ACC112 (cell line): ENCODE measurements around the gene CASKIN1.
A peak's percentile ranks its signal among the peaks of the same experiment; 100 is the strongest.

Source experiments
- H2AFZ ChIP-seq: fragments of 200-600 bp; sonication (generic); one replicate; pipeline ENCODE4 v1.6.0; 2017; ENCODE audit warnings: antibody characterized with exemption, low read length; ENCODE audit not compliant: unreplicated experiment
- H3K27ac ChIP-seq: fragments of 200-600 bp; sonication (generic); 2 replicates; pipeline ENCODE4 v1.5.1; 2014; ENCODE audit warnings: low read depth, mild to moderate bottlenecking, antibody characterized with exemption, low read length, moderate library complexity
- H3K27me3 ChIP-seq: fragments of 200-600 bp; sonication (generic); 2 replicates; pipeline ENCODE4 v1.6.1; 2014; ENCODE audit warnings: mild to moderate bottlenecking, antibody characterized with exemption, low read length, moderate library complexity, mixed read lengths; ENCODE audit not compliant: insufficient read depth
- H3K36me3 ChIP-seq: fragments of 200-600 bp; sonication (generic); 2 replicates; pipeline ENCODE4 v1.6.1; 2016; ENCODE audit warnings: mild to moderate bottlenecking, antibody characterized with exemption, low read length, moderate library complexity, mixed read lengths; ENCODE audit not compliant: insufficient read depth
- H3K4me1 ChIP-seq: fragments of 200-600 bp; sonication (generic); one replicate; pipeline ENCODE4 v1.6.1; 2016; ENCODE audit warnings: low read length, mixed read lengths; ENCODE audit not compliant: insufficient read depth, unreplicated experiment, control insufficient read depth
- H3K4me3 ChIP-seq: fragments of 200-600 bp; sonication (generic); 2 replicates; pipeline ENCODE4 v1.5.1; 2014; ENCODE audit warnings: mild to moderate bottlenecking, low read depth, low read length
- H3K79me2 ChIP-seq: fragments of 200-600 bp; sonication (generic); one replicate; pipeline ENCODE4 v1.6.0; 2016; ENCODE audit warnings: low read length; ENCODE audit not compliant: control insufficient read depth, unreplicated experiment, insufficient read depth

The CASKIN1 gene

DNA sequence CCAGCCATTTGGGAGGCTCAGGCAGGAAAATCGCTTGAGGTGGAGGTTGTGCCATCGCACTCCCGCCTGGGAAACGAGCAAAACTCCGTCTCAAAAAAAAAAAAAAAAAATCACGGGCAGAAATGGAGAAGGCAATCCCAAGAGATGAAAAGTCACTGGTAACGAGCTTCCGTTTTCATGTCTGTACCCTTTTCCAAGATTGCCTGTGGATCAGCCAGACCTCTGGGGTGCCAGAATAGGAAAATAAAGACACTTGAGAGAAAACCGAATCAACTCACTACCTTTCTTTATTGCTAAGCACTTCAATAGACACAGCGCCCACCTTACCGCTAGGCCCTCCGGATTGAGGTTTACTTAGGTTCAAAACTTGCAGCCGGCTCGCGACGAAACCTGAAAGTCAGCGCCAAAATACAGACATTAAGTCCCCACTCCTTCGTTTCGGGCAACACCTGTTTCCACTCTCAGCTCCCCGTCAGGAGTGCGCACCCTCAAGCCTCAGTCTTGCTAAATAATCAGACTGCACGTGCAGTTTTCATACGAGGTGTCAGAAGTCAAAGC lies 41.8 kb downstream of the CASKIN1 start:
- Histone ChIP-seq H3K27ac (peak overlapping the region; percentile 61), H3K36me3 (peaks cover 30% of the 10 kb centered on the region), H2AFZ (no peak overlapping the region), H3K4me3 (peak overlapping the region; percentile 98), H3K4me1 (peaks cover 52% of the 10 kb centered on the region), H3K27me3 (no peaks in the 10 kb centered on the region), H3K79me2 (peaks cover 77% of the 10 kb centered on the region)

GRCh38 chr16:2152695-2153506 lies 43.5 kb downstream of the CASKIN1 start:
- Histone ChIP-seq H3K4me3 (peak overlapping the region; percentile 98), H3K27me3 (no peaks in the 10 kb centered on the region), H3K27ac (peak overlapping the region; percentile 61), H2AFZ (no peak overlapping the region), H3K36me3 (peaks cover 30% of the 10 kb centered on the region), H3K79me2 (peaks cover 62% of the 10 kb centered on the region), H3K4me1 (peaks cover 46% of the 10 kb centered on the region)

GRCh38 chr16:2151188-2152091 lies 45.0 kb downstream of the CASKIN1 start:
- Histone ChIP-seq H3K79me2 (peaks cover 47% of the 10 kb centered on the region), H3K4me1 (peaks cover 33% of the 10 kb centered on the region), H3K27me3 (no peaks in the 10 kb centered on the region), H2AFZ (no peak overlapping the region), H3K36me3 (peaks cover 30% of the 10 kb centered on the region), H3K27ac (0 out of 2 replicates have a peak overlapping the region, but pooled peaks have one; percentile 7), H3K4me3 (no peak overlapping the region; the same call in 1 of the 2 replicates)

DNA sequence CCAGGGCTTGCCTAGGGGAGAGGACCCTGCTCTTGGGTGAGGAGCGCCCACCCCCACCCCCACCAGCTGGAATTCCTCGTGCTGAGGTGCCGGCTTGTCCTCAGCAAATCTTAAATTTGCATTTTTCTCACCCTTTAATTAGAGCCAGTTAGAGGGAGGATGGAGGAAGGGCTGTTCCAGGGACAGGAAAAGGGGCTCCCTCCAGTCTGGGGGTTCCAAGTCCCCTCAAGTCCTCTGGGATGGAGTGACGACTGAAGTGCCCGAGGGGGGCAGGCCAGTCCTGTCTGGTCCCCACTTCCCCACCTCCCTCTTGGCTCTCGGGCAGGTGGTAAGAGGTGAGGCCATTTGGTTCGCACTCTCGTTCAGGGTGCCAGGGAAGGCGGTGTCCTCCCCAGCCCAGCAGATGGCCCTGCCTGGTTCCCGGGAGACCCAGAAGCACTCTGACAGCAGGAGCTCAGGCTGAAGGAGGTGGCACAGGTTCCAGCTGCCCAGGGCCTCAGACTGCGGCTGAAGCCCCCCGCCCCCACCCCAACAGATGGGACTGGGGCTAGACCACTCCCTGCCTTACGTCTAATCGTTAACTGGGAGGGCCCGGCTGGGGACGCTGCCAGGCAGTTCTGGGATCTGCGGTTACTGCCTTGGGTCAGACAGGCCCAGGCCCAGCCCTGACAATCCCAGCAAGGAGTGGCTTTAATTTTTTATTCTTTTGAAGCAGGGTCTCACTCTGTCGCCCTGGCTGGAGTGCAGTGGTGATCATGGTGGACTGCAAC lies 45.8 kb downstream of the CASKIN1 start:
- Histone ChIP-seq H3K4me1 (peaks cover 33% of the 10 kb centered on the region), H3K36me3 (peaks cover 30% of the 10 kb centered on the region), H3K27ac (0 out of 2 replicates have a peak overlapping the region, but pooled peaks have one; percentile 7), H3K79me2 (peaks cover 42% of the 10 kb centered on the region), H3K27me3 (no peaks in the 10 kb centered on the region), H2AFZ (no peak overlapping the region), H3K4me3 (no peak overlapping the region; the same call in 1 of the 2 replicates)

DNA sequence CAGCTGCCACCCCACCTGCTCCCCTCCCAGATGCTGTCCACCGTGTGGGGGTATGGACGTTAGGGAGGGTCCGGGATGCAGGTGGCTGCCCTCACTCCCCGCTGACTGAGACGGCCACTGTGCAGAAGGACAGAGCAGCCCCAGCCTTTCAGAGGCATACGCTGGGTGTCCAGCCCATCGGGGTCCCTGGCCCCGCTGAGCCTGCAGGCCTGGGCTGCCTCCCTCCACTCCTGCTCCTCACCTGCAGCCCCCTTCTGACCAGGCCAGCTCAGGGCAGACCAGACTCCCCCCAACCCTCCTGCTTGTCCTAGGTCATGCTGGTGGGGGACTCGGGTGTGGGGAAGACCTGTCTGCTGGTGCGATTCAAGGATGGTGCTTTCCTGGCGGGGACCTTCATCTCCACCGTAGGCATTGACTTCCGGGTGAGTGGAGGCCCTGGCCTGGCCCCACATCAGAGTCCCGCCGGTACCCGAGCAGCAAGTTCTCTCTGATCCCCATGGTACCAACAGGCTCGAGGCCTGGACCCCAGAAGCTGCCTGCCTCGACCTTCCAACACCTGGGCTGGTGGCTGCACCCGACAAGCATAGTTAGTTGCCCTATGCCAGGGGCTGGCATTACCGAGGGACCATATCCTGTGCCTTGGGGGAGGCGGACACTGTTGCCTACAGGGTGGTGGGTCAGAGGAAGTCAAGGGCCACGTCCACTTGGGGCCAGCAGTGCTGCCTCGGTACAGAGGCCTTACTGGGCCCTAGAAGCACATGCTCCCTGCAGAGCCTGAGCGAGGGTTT lies 46.6 kb downstream of the CASKIN1 start:
- Histone ChIP-seq H3K36me3 (peaks cover 28% of the 10 kb centered on the region), H3K27ac (no peak overlapping the region), H3K79me2 (peaks cover 39% of the 10 kb centered on the region), H2AFZ (no peak overlapping the region), H3K4me1 (peaks cover 33% of the 10 kb centered on the region), H3K4me3 (peak overlapping the region; percentile 66; the same call in 1 of the 2 replicates), H3K27me3 (no peaks in the 10 kb centered on the region)

DNA sequence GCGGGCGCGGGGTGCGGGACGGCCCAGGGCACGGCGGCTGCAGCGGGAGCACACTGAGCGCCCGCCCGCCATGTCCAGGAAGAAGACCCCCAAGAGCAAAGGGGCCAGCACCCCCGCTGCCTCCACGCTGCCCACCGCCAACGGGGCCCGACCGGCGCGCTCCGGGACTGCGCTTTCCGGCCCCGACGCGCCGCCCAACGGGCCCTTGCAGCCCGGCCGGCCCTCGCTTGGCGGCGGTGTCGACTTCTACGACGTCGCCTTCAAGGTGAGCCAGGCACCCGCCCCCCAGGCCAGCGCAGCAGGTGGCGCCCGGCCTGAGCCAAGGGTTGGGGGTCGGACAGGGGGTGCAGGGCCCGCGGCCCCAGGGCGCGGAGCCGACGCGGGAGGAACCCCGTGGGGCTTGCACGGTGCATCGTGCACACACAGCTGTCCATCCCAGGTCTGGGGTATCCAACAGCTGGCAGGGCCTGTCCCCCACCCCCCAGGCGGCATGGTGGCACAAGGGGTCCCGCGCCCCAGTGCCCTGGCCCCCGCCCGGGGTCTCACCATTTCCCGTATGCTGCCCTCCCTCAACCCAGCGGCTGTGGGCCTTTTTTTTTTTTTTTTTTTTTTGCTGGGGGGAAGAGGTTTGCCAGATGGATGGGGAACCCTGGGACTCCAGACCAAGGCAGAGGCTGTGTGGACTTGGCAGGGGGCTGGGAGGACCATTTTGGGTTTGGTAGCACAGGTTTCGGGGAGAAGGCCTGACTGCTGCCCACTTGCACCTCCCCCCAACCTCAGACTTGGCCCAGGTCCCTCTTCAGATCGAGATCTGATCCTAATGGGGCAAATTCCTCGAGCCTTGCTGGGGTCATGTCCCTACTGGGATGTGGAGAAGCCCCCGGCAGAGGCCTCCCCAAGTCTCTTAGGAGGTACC lies 47.4 kb downstream of the CASKIN1 start:
- peaks cover 30% of the 10 kb centered on the region for H3K79me2 ChIP-seq
- H3K36me3 ChIP-seq: peaks cover 20% of the 10 kb centered on the region
- H2AFZ ChIP-seq: no peak overlapping the region
- no peaks in the 10 kb centered on the region for H3K27me3 ChIP-seq
- peak overlapping the region; percentile 66 for H3K4me3 ChIP-seq
- H3K27ac ChIP-seq: no peak overlapping the region
- peaks cover 33% of the 10 kb centered on the region for H3K4me1 ChIP-seq

DNA sequence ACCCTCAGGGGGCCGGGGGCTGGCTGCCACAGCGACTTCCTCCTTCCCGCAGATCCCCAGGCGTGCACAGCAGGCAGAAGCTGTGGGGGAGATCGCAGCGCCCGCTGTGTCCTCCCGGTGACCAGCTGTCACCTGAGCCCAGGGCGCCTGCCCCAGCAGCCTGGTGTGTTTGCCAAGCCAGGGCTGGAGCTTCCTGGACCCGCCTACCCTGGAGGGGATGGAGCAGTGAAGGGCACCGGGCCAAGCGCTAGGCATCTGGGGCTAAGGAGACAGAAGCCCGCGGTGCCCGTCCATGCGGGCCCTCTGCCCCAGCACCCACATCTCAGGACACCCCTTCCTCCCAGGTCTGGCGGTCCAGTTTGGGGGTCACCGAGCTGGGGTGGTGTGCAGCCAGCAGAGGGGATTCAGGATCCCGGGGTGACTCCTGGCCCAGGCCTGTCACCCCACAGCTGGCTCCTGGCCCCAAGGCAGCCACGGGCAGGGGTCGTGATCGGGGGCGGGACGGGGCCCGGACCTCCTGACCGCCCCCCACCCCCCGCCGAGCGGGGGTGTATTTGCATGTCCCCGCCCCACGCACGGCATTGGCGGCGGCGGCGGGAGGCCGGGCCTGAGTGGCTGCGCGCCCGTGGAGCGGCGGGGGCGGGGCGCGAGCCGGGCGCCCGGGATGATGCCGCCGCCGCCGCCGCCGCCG lies 48.3 kb downstream of the CASKIN1 start, which contains the start of gene RAB26:
Gene RAB26, plus strand, starts transcription at position 645 of the 691 bp plus-strand sequence. CDS start 159 bp downstream, outside the sequence.
- H3K79me2 ChIP-seq: peaks cover 22% of the 10 kb centered on the region
- peaks cover 33% of the 10 kb centered on the region for H3K4me1 ChIP-seq
- peak within 1 kb of the TSS; percentile 66 for H3K4me3 ChIP-seq
- H3K36me3 ChIP-seq: peaks cover 12% of the 10 kb centered on the region; the same call in 1 of the 2 replicates
- no peaks in the 10 kb centered on the region for H3K27me3 ChIP-seq
- H3K27ac ChIP-seq: no peak within 1 kb of the TSS
- no peak within 1 kb of the TSS for H2AFZ ChIP-seq

DNA sequence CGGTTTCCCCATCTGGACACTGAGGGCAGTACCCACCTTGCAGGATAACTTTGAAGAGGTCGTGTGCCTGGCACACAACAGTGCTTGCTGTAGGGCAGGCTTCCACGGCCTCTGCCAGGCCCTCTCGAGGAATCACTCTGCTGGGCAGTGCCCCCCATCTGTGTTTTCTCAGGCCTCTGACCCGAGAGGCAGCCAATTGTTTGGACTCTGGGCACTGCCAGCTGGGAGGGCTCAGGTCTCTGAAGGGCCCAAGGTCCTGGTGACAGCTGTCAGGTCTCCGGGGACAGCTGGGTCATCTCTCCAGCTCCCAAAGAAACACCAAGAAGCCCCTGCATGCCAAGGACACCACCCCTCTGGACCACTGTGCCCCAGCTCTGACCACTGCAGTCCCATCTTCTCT lies 49.0 kb downstream of the CASKIN1 start:
- Histone ChIP-seq H3K79me2 (peaks cover 14% of the 10 kb centered on the region), H2AFZ (no peak overlapping the region), H3K4me1 (peaks cover 27% of the 10 kb centered on the region), H3K4me3 (no peak overlapping the region), H3K27me3 (no peaks in the 10 kb centered on the region), H3K27ac (no peak overlapping the region), H3K36me3 (peaks cover 8% of the 10 kb centered on the region; the same call in 1 of the 2 replicates)
